ENCODE measurements around the gene KLHL13.

Gene KLHL13

GRCh38 chrX:117972711-117973109 is 143.9 kb downstream of the KLHL13 start:
- no peak for TF ChIP-seq CTCF (IDR thresholded peaks at IDR 0.05; ENCODE audit: borderline replicate concordance, extremely low read depth, low read length, poor library complexity, severe bottlenecking)
- TF ChIP-seq EZH2 (IDR thresholded peaks at IDR 0.05; ENCODE audit: borderline replicate concordance, low read depth, low read length, severe bottlenecking) = no peak
- H3K4me3 ChIP-seq (ENCODE audit: low read depth in 1 of 2, low read length in 2 of 2) = no peak overlapping the region
- H3K4me1 ChIP-seq (ENCODE audit: insufficient read depth, low read length) = no peaks in the 10 kb centered on the region
- DNase-seq (no peak), ATAC-seq (ENCODE audit: insufficient read depth, low read depth) (no peak)
- no peaks in the 10 kb centered on the region for H4K20me1 ChIP-seq (ENCODE audit: insufficient read depth, low read length)
- no peaks in the 10 kb centered on the region for H3K79me2 ChIP-seq (ENCODE audit: insufficient read depth, low read length)
- H3K27ac ChIP-seq (ENCODE audit: low read length) = no peak overlapping the region
- H3K36me3 ChIP-seq (ENCODE audit: insufficient read depth, low read length) = no peaks in the 10 kb centered on the region
- H3K4me2 ChIP-seq (ENCODE audit: insufficient read depth, low read length) = no peak overlapping the region
- H3K9ac ChIP-seq (ENCODE audit: low read depth, low read length) = no peak overlapping the region
- no peaks in the 10 kb centered on the region for H3K9me3 ChIP-seq (ENCODE audit: insufficient read depth, low read length, severe bottlenecking)
- H2AFZ ChIP-seq (ENCODE audit: low read depth, low read length) = no peak overlapping the region
- H3K27me3 ChIP-seq (ENCODE audit: insufficient read depth, low read length, poor library complexity) = no peaks in the 10 kb centered on the region

- Histone ChIP-seq H3K9me3 (ENCODE audit: insufficient read depth, low read length, severe bottlenecking) (no peaks in the 10 kb centered on the region), H3K4me2 (ENCODE audit: insufficient read depth, low read length) (no peak overlapping the region), H3K27me3 (ENCODE audit: insufficient read depth, low read length, poor library complexity) (no peaks in the 10 kb centered on the region), H3K9ac (ENCODE audit: low read depth, low read length) (no peak overlapping the region), H4K20me1 (ENCODE audit: insufficient read depth, low read length) (no peaks in the 10 kb centered on the region), H3K4me1 (ENCODE audit: insufficient read depth, low read length) (no peaks in the 10 kb centered on the region), H3K36me3 (ENCODE audit: insufficient read depth, low read length) (no peaks in the 10 kb centered on the region), H3K27ac (ENCODE audit: low read length) (no peak overlapping the region), H3K79me2 (ENCODE audit: insufficient read depth, low read length) (no peaks in the 10 kb centered on the region), H2AFZ (ENCODE audit: low read depth, low read length) (no peak overlapping the region), H3K4me3 (ENCODE audit: low read depth in 1 of 2, low read length in 2 of 2) (no peak overlapping the region)
- no peak for DNase-seq
- ATAC-seq (ENCODE audit: insufficient read depth, low read depth) = no peak
- TF ChIP-seq EZH2 (IDR thresholded peaks at IDR 0.05; ENCODE audit: borderline replicate concordance, low read depth, low read length, severe bottlenecking) (no peak), CTCF (IDR thresholded peaks at IDR 0.05; ENCODE audit: borderline replicate concordance, extremely low read depth, low read length, poor library complexity, severe bottlenecking) (no peak)
These were observed 146.8 kb downstream of the KLHL13 start for GRCh38 chrX:117969782-117970181.

- Histone ChIP-seq H3K4me2 (ENCODE audit: insufficient read depth, low read length) (no peak overlapping the region), H3K9ac (ENCODE audit: low read depth, low read length) (no peak overlapping the region), H2AFZ (ENCODE audit: low read depth, low read length) (no peak overlapping the region), H3K79me2 (ENCODE audit: insufficient read depth, low read length) (no peaks in the 10 kb centered on the region), H3K4me1 (ENCODE audit: insufficient read depth, low read length) (no peaks in the 10 kb centered on the region), H3K27ac (ENCODE audit: low read length) (no peak overlapping the region), H3K36me3 (ENCODE audit: insufficient read depth, low read length) (no peaks in the 10 kb centered on the region), H3K4me3 (ENCODE audit: low read depth in 1 of 2, low read length in 2 of 2) (no peak overlapping the region), H3K27me3 (ENCODE audit: insufficient read depth, low read length, poor library complexity) (no peaks in the 10 kb centered on the region), H3K9me3 (ENCODE audit: insufficient read depth, low read length, severe bottlenecking) (no peaks in the 10 kb centered on the region), H4K20me1 (ENCODE audit: insufficient read depth, low read length) (no peaks in the 10 kb centered on the region)
- ATAC-seq (ENCODE audit: insufficient read depth, low read depth) (no peak), DNase-seq (no peak)
- TF ChIP-seq CTCF (IDR thresholded peaks at IDR 0.05; ENCODE audit: borderline replicate concordance, extremely low read depth, low read length, poor library complexity, severe bottlenecking) = no peak
- TF ChIP-seq EZH2 (IDR thresholded peaks at IDR 0.05; ENCODE audit: borderline replicate concordance, low read depth, low read length, severe bottlenecking) = no peak
These were observed 147.3 kb downstream of the KLHL13 start for GRCh38 chrX:117969328-117969727.

GRCh38 chrX:117959045-117959444 is 157.6 kb downstream of the KLHL13 start:
- no peak for ATAC-seq (ENCODE audit: insufficient read depth, low read depth)
- no peaks in the 10 kb centered on the region for H3K79me2 ChIP-seq (ENCODE audit: insufficient read depth, low read length)
- H3K36me3 ChIP-seq (ENCODE audit: insufficient read depth, low read length) = no peaks in the 10 kb centered on the region
- H2AFZ ChIP-seq (ENCODE audit: low read depth, low read length) = no peak overlapping the region
- H3K4me3 ChIP-seq (ENCODE audit: low read depth in 1 of 2, low read length in 2 of 2) = no peak overlapping the region
- H3K9me3 ChIP-seq (ENCODE audit: insufficient read depth, low read length, severe bottlenecking) = no peaks in the 10 kb centered on the region
- H3K4me1 ChIP-seq (ENCODE audit: insufficient read depth, low read length) = no peaks in the 10 kb centered on the region
- TF ChIP-seq CTCF (IDR thresholded peaks at IDR 0.05; ENCODE audit: borderline replicate concordance, extremely low read depth, low read length, poor library complexity, severe bottlenecking) (no peak), EZH2 (IDR thresholded peaks at IDR 0.05; ENCODE audit: borderline replicate concordance, low read depth, low read length, severe bottlenecking) (no peak)
- no peak for DNase-seq
- no peak overlapping the region for H3K27ac ChIP-seq (ENCODE audit: low read length)
- no peaks in the 10 kb centered on the region for H4K20me1 ChIP-seq (ENCODE audit: insufficient read depth, low read length)
- H3K9ac ChIP-seq (ENCODE audit: low read depth, low read length) = no peak overlapping the region
- no peaks in the 10 kb centered on the region for H3K27me3 ChIP-seq (ENCODE audit: insufficient read depth, low read length, poor library complexity)
- H3K4me2 ChIP-seq (ENCODE audit: insufficient read depth, low read length) = no peak overlapping the region

Data from DND-41 (cell line).